GM21786 (cell line): Measurements from ENCODE around the gene ZBED3.

ENCODE experiments used
- ATAC-seq: cut with Tn5 transposase; IDR thresholded peaks from one replicate; pipeline ENCODE4 v1.9.1; 2021; ENCODE audit not compliant: unreplicated experiment

The ZBED3 gene

DNA sequence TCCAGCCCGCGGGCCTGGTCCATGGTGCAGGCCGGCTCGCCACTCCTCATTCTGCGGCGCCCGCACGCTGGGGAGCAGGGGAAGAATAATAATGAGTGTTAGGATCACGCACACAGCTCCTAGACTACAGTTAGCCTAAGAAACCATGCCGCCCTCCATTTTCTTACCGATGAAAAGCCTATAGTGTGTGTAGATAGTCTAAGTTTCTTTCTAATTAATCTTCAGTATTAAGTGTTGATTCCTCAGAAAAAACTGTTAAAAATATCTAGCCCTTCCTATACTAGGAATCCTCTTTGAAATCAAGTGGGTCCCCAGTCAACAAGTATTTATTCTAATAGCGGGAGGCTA, 9.3 kb downstream of the ZBED3 start:
- no peak for ATAC-seq

DNA sequence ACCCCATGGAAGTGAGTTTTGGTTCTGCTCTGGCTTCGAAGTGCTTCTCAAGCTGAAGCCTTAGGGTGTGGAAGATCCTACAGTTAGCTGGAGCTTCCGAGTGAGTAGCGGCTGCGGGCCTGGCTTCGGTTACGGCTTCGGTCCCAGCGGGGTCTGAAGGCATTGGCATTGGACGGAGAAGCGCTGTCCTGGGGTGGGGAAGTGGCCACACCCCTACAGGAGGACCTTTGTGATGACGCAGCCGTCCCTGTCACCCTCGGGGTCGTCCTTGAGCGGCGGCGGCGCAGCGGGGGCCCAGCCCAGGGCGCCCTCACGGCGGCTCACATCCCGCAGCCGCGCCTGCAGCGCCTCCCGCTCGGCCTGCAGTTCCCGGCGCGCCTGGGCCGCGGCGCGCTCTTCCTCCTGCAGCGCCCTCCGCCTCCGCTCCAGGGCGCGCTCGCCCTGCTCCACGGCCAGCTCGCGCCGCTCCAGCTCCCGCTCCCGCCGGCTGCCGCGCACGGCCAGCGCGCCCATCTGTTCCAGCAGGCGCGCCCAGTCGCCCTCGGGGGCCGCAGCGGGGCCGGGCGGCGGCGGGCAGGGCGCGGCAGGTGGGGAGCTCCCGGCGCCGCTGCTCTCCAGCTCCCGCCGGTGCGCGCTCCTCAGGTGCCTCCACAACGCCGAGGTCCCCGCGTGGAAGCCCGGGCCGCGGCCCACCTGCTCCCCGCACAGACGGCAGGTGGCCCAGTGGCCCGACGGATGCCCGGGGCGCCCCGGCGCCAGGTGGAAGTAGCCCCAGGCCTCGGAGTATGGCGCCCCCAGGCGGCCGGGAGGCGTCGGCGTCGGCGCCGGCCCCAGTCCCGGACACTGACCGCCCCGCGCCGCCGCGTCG, 9.9 kb downstream of the ZBED3 start:
- peak; percentile 60 for ATAC-seq

DNA sequence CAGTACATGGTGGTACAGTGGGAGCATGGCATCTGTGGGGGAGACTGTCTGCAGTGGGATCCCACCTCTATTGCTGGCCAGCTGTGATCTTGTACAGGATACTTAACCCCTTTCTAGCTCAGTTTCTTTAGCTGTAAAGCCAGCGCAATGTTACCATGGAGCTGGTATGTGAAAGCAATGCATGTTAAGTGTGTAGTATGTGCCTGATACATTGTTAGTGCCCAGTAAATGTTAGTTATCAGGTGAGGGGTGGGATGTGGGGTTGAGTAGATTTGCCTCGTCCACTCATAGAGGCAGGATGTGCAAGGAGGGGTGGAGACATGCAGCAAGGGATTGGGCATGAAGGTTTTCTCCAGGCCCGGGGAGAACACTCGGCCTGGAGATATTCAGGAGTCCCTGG, 12.3 kb downstream of the ZBED3 start:
- no peak for ATAC-seq

DNA sequence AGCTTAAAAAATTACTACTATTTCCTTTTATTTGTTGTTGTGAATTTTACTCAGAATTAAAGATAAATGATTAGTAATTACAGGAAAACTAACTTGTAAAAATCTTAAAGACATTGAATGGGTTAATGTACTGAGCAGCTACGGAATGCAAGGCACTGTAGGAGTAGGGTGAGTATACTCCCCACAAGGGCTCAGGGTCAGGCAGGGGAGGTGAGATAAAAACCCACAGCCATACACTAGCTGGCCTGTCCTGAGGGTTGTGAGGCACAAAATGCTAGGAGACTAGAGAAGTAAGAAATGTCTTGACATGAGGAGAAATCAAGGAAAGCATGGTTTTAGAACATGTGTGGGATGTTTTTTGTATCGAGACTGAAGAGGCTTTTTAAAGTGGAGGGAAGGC, 13.4 kb downstream of the ZBED3 start:
- ATAC-seq: no peak

DNA sequence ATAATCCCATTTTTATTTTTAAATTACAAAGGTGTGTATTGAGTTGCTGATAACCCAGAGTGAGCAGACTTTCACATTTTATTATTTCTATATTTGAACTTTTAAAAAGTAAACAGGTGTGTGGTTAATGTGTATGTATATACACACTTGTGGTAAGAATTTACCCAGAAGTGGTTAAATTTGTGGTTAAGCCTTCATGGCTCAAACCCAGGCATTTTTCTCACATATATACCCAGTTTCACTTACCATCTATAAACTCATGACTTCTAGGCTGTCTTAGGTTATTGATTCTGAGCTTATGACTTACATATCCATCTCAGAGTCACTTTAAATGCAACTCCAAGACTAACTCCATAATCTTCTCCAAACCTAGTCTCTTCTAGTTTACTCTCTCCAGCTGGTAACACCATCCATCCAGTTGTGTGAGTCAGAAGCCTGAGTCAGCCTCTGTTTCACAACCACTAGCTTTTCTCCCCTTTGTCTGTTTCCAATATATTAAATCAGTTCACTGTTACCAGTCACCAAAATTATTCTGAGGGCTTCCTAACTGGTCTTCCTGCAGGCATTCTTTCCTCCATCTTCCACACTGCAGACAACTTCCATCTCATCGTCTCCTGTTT, 20.2 kb downstream of the ZBED3 start:
- peak; percentile 74 for ATAC-seq

DNA sequence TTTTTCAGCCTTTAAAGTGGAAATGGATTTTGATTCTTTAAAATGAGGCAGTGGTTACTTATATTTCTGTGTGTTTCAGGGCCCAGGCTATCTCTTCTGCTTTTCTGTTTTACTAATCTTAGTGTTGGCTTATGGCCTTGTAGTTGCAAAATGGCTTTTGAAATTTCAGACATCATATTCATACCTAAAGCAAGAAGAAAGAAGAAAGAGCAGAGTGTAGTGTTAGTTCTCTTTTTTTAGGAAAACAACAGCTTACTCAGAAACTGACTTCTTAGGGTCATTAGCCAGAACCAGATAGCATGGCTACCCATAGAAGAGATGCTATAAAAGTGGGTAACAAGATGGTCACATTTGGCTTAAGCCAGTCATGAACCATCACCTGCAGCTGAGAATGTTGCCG, 20.9 kb downstream of the ZBED3 start:
- ATAC-seq: peak; percentile 34

DNA sequence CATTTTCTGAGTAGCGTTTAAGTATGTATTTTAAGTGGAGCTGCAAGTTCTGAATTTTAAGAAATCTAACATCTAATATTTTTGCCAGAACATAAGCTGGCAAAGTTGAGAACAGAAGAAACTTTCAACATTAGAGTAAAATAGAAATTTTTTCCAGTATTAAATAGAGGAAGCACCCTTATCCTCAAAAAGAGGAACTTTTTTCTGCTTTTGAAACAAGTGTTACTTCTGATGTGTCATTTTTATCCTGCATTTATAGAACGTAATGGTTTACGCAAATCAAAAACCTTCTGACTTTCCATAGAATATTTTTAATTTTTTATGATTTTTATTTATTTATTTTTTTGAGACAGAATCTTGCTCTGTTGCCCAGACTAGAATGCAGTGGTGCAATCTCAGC, 21.8 kb downstream of the ZBED3 start:
- no peak for ATAC-seq

DNA sequence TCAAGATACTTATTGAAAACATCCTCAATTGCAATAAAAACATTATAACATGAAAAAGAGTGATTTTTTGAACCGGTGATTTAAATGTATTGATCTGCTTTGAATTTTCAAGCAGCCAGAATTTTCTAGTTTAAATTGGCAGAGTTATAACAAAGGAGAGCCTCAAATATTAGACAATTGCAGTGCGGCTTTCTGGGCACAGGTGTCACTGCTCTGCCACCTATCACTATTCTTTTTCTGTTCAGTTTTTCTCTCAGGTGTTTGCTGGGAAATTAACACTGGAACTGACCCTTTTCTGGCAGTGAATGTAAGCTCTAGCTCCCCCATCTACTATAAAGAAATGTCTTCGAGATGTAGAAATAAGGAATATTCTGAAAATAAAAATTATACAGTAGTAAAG, 23.0 kb downstream of the ZBED3 start:
- no peak for ATAC-seq

DNA sequence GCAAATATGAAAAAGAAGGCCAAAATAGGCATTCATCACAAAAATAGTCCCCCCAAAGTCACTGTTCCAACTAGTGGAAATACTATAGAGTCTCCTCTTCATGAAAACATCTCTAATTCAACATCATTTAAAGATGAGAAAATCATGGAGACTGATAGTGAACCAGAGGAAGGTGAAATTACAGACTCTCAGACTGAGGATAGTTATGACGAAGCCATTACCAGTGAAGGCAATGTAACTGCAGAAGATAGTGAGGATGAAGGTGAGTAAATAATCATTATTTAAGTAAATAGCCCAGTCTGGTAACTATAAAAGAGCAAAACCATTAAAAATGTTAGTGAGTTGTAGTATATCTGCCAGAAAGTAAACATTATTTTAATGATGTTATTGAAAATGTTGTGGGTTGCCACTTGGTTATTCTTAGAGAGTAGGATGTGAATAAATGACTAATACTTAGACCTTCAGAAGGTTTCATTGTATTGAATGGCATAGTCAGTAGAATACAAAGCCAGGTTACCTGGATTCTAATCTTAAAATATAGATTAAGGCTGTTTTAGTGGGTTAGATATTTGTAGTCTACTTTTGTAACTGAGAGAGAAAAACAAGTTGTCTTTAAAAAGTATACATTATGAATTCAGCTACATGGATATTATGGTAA, 40.5 kb downstream of the ZBED3 start:
- no peak for ATAC-seq

DNA sequence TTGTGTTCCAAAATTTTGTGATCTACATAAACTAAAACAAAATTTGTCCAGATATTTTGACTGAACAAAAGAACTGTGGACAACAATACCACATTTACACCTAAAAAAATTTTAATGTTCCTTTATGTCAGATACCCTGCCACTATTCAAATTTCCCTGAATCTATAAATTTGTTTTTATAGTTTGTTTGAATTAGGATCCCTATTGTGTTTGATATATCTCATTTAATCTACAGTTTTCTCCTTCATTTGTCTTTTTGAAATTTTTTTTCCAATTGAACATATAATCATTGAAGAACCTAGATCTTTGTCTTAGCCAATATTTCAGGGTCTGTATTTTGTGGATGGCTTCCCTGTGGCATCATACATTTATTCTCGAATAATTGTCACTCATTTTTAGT, 51.1 kb downstream of the ZBED3 start:
- ATAC-seq: no peak

DNA sequence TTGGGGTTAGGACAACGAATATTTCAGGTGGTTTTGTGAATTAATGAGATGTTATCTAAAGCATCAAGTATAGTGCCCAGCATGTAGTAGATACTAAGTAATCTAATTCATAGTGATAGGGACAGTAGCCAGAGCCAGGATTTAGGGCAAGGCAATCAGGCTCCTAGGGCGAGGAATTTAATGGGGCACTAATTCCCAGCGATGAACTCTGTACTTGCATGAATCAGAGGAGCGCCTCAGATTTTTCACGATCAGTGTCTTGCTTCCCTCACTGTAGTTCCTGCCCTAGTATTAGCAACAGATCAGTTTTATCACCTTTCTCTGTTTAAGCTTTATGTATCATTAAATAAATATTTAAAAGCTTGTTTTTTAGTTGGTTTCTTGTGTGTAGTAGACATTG, 53.7 kb downstream of the ZBED3 start:
- no peak for ATAC-seq

DNA sequence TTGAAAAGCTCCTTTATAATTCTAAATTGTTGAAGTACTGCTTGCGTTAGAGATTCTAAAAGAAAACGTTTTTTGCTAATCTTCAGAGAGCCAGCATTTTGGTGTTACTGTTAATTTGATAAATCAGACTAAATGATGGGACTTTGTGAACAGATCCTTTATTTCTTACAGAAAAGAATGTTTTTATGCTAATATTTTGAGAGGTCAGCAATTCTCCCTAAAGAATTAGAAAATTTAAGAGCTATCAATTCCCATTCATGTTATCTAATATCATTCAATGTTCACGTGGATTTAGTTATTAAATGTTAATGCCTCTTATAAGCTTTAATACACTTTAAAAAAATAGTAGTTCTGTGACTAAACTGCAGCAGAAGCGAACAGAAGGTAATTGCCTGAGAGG, 54.5 kb downstream of the ZBED3 start:
- ATAC-seq: no peak

DNA sequence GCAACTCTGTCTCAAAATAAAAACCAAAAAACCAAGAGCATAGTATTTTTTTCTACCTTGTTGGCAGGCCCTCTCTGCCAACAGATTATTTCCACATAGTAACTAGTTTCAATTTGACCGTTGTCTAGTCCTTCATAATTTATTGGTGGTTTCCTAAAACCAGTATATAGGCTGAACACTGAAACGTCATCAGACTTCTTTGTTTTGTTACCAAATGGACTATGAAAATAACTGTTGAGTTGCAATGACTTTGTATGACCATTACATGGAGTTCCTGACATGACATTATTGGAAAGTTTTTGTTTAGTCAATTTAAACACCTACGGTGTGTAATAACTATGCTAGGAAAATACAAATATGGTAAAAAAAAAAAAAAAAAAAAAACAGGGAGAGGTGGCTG, 55.2 kb downstream of the ZBED3 start:
- ATAC-seq: no peak

DNA sequence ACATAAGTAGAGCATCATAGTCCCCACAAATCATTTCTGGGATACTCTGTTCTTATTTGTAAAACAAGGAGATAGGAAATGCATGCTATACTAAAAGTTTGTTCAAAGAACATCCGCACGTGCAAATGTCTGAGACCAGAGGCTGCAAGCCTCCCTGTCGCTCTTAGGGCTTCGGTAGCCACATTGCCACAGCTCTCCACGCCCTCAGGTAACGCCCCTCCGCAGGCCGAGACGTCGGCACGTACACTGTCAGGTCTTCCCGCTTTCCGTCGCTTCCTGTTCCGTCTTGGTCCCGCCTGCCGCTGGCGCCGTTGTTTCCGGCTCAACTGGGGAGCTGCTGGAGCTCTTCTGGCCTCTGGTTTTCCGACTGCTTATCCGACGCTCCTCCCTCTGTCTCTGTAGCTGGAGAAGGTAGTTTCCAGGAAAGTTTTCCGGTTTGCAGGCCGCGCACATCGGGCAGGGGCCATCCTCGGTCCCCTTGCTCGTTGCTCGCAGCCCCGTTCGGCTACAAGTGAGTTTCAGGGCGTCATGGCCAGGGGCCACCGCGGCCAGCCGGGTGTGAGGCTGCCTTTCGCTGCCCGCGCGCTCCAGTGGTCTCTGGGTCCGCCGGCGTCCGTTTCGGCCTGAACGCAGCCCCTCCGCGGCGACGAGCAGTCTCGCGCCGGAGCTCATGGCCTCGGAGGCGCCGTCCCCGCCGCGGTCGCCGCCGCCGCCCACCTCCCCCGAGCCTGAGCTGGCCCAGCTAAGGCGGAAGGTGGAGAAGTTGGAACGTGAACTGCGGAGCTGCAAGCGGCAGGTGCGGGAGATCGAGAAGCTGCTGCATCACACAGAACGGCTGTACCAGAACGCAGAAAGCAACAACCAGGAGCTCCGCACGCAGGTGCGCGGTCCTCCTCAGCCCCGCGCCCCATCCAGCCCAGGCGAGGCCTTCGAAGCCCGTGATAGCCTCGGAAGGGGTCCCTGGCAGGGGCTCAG, 56.7 kb downstream of the ZBED3 start, which contains the start of gene AGGF1:
Gene AGGF1, plus strand, starts transcription at position 308 of the 975 bp plus-strand sequence. Its CDS starts 363 bp downstream, at position 671.
- peak; percentile 99 for ATAC-seq

DNA sequence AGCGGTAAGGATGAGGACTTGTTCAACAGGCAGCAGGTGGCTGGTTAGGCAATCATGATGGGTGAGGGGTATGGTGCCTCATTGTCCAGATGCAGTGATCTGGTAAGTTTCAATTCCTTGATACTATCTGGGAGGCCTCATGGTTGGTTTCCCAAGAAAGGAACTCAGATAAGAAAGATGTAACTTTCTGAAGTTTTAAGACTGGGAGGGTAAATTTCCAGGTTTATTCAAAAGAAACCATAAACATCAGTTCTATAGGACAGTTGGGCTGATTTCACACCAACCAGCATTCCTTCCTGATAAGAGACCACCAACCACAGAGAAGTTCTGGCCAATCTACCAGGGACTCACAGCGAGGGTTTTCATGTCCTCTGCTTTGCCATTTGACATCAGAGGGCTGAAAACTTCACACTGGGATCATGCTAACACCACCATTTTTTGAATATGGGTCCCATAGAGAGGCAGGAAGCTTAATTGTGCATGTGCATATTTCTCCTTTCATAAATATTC, 57.7 kb downstream of the ZBED3 start:
- no peak for ATAC-seq

DNA sequence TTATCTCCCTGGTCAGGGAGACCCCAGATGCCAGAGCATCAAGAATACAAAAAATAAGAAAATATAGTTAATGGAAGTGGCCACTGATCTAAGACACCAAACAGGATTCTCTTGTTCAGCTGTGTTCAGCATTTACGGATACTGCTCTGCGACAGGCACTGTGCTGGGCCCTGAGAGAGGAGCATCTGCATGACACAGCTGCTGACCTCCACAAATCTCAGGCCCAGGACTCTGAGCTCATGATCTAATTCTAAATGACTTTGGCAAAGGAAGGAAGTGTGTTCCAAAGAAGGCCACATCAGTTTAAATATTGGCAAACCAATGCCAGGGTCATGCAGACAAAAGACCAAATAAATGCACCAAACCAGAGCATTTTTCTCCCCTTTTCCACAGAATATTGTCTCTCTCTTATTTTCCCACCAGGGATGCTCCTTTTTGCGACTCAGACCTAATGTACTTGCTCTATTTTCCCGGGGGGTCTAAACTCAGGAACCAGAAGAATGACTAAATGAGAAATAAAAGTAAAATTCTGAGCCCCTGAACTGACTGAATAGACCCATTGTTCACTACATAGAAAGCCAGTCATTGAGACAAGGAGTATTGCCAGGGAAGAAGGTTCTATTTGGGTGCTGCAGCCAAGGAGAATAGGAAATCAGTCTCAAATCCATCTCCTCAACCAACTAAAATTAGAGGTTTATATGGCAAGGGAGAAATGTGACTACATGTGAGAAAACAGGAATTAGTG, 58.3 kb downstream of the ZBED3 start:
- ATAC-seq: no peak

DNA sequence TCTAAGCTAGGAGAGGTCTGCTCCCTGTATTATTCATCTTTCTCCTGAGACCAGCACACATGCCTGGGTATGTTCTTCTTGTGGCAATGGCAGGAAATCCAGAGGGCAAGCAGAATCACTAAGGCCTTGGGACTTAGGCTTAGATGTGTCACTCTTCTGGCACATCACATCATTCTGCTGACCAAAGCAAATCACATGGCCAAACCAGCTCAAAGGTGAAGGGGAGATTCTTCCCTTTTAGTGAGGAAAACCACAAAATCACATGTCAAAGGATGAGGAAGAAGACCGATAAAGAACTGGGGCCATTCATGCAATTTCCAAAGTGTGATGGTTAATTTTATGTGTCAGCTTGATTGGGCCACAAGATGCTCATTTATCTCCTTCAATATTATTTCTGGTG, 62.6 kb downstream of the ZBED3 start:
- ATAC-seq: no peak

DNA sequence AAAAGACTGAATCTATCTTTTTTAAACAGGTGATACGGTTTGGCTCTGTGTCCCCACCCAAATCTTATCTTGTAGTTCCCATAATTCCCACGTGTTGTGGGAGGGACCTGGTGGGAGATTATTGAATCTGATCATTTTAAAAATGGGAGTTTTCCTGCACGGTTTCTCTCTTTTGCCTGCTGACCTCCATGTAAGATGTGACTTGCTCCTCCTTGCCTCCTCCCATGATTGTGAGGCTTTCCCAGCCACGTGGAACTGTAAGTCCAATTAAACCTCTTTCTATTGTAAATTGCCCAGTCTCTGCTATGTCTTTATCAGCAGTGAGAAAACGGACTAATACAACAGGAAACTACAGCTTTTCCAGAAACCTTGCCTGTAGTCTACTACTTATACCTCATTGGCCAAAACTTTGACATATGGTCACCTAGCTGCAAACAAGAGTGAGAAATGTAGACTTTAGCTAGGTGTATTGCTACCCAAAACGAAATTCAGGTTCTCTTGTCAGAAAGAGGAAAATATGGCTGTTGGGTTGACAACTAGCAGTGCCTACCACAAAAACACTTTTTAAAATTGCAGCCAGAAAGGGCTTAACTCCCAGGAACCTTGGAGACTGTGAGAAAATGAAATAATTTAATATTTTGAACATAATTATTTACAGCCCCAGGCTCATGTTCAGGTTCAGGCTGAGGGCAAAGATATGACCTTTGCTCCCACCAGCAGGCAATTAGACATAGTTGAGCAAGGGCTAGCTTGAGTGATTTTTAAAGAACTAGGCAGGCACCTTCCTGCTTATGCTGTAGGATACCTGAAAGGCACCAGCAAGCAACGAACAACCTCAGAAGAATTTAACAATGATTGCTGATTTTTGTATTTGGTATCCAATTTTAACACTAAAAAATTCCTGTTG, 64.3 kb downstream of the ZBED3 start:
- no peak for ATAC-seq
